ENCODE results near the gene SETD4. TPM values are rescaled to one million over a fixed set of nuclear protein-coding genes. Genes with fewer than 3 reads are reported as not detected.

The SETD4 gene
- total and polyA plus RNA-seq, 2 donors (not counting 3 experiments of a cell fraction or from before 2014, with no cell fraction given), result 13.0 to 25.1 TPM

DNA sequence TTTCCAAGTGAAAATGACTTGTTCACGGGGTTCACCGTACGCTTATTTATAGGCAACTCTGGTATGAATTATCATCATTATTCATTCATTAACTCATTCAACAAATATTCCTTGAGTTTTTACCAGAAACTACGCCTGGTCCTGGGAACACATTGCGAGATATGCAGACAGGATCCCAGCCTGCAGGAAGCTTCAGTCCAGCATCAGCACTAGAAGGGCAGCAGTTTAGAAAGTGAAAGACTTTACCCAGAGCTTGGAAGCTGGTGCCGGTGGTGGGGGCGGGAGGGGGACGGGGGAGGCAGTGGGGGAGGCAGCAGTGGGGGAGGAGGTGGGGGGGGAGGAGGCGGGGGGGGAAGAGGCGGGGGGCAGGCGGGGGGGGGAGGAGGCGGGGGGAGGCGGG lies 55.9 kb downstream of the SETD4 start:
- H3K79me2 ChIP-seq (ENCODE audit: control insufficient read depth, insufficient read depth, low read length), result no peaks in the 10 kb centered on the region
- no peak for FAIRE-seq

GRCh38 chr21:36003776-36004175 lies 56.5 kb downstream of the SETD4 start:
- ChIA-PET POLR2A (no interaction called here), CTCF (no interaction called here)
- Histone ChIP-seq H3K79me2 (ENCODE audit: control insufficient read depth, insufficient read depth, low read length) (no peaks in the 10 kb centered on the region), H3K27ac (ENCODE audit: insufficient read depth, low read depth, low read length) (no peak overlapping the region), H2AFZ (ENCODE audit: low read depth, low read length) (no peak overlapping the region), H3K36me3 (ENCODE audit: control insufficient read depth in 2 of 2, extremely low read depth in 1 of 2, insufficient read depth in 2 of 2, low read length in 2 of 2) (no peaks in the 10 kb centered on the region), H3K4me2 (ENCODE audit: insufficient read depth, low read length) (no peak overlapping the region), H3K4me3 (replicated peaks in 1 of 3; ENCODE audit: insufficient read depth in 1 of 3, low read depth in 1 of 3, low read length in 3 of 3) (no peak overlapping the region), H3K9me1 (replicated peaks; ENCODE audit: control insufficient read depth, extremely low read depth, insufficient read depth, low read length) (no peaks in the 10 kb centered on the region), H4K20me1 (replicated peaks; ENCODE audit: control insufficient read depth, extremely low read depth, insufficient read depth, low read length) (no peaks in the 10 kb centered on the region), H3K4me1 (ENCODE audit: control insufficient read depth, extremely low read depth, insufficient read depth, low read length) (no peaks in the 10 kb centered on the region), H3K9me3 (replicated peaks; ENCODE audit: control insufficient read depth, insufficient read depth, low read length) (no peaks in the 10 kb centered on the region), H3K9ac (replicated peaks; ENCODE audit: extremely low read depth, insufficient read depth, low read length) (no peak overlapping the region), H3K27me3 (ENCODE audit: control insufficient read depth in 2 of 2, insufficient read depth in 2 of 2, low read length in 2 of 2) (peaks cover 2 to 5% of the 10 kb centered on the region in 2 experiments)
- intact Hi-C loops (cut with micrococcal nuclease), result no loop called here
- dilution Hi-C loops (cut with MboI; ENCODE audit: extremely low pct_ligation_motif_present, low sequenced_read_pairs), result no loop called here
- FAIRE-seq (no peak), DNase-seq (ENCODE audit: low read depth, low spot score) (no peak)
- no TSS peak for BruUV-seq (replicated peaks)
- TF ChIP-seq JUN (IDR thresholded peaks at IDR 0.05; ENCODE audit: borderline replicate concordance, insufficient read depth, insufficient read length, low read depth), result no peak
- TF ChIP-seq MAX (IDR thresholded peaks at IDR 0.05; ENCODE audit: insufficient read depth, insufficient read length), result no peak
- no peak for TF ChIP-seq MYC (IDR thresholded peaks at IDR 0.05; ENCODE audit: low read depth, low read length)
- TF ChIP-seq FOS (IDR thresholded peaks at IDR 0.05; ENCODE audit: borderline replicate concordance, insufficient read depth, low read length), result no peak
- no peak for TF ChIP-seq CTCF (IDR thresholded peaks at IDR 0.05; ENCODE audit: extremely low read depth in 1 of 2, insufficient read depth in 1 of 2, low read depth in 1 of 2, low read length in 2 of 2)
- TF ChIP-seq GATA2 (IDR thresholded peaks at IDR 0.05; ENCODE audit: insufficient read depth, insufficient read length, low read depth, low read length), result no peak
- no peak for TF ChIP-seq POLR2A (IDR thresholded peaks at IDR 0.05; ENCODE audit: low read depth, low read length)
- no peak for TF ChIP-seq POLR2AphosphoS5 (IDR thresholded peaks at IDR 0.05; ENCODE audit: insufficient read depth, low read depth, low read length)
- no peak for TF ChIP-seq EZH2 (IDR thresholded peaks at IDR 0.05; ENCODE audit: borderline replicate concordance, low read depth, low read length, severe bottlenecking)

More for the DNA sequence above, 55.9 kb downstream of the SETD4 start:
- Histone ChIP-seq H3K36me3 (ENCODE audit: control insufficient read depth in 2 of 2, extremely low read depth in 1 of 2, insufficient read depth in 2 of 2, low read length in 2 of 2) (no peaks in the 10 kb centered on the region), H3K27ac (ENCODE audit: insufficient read depth, low read depth, low read length) (no peak overlapping the region), H3K27me3 (ENCODE audit: control insufficient read depth in 2 of 2, insufficient read depth in 2 of 2, low read length in 2 of 2) (peaks cover 2 to 5% of the 10 kb centered on the region in 2 experiments), H3K9me3 (replicated peaks; ENCODE audit: control insufficient read depth, insufficient read depth, low read length) (no peaks in the 10 kb centered on the region), H3K4me1 (ENCODE audit: control insufficient read depth, extremely low read depth, insufficient read depth, low read length) (no peaks in the 10 kb centered on the region), H3K9ac (replicated peaks; ENCODE audit: extremely low read depth, insufficient read depth, low read length) (no peak overlapping the region), H3K4me3 (replicated peaks in 1 of 3; ENCODE audit: insufficient read depth in 1 of 3, low read depth in 1 of 3, low read length in 3 of 3) (no peak overlapping the region), H3K9me1 (replicated peaks; ENCODE audit: control insufficient read depth, extremely low read depth, insufficient read depth, low read length) (no peaks in the 10 kb centered on the region), H3K4me2 (ENCODE audit: insufficient read depth, low read length) (no peak overlapping the region), H2AFZ (ENCODE audit: low read depth, low read length) (no peak overlapping the region), H4K20me1 (replicated peaks; ENCODE audit: control insufficient read depth, extremely low read depth, insufficient read depth, low read length) (no peaks in the 10 kb centered on the region)
- BruUV-seq (replicated peaks), result no TSS peak
- dilution Hi-C loops (cut with MboI; ENCODE audit: extremely low pct_ligation_motif_present, low sequenced_read_pairs), result no loop called here
- DNase-seq (ENCODE audit: low read depth, low spot score), result no peak
- intact Hi-C loops (cut with micrococcal nuclease), result no loop called here
- ChIA-PET POLR2A (no interaction called here), CTCF (no interaction called here)
- no peak for TF ChIP-seq MAX (IDR thresholded peaks at IDR 0.05; ENCODE audit: insufficient read depth, insufficient read length)

Data from endothelial cell of umbilical vein (primary cell).